Measurements from ENCODE around the gene CLDN20. TPM values are rescaled to one million over a fixed set of nuclear protein-coding genes. Genes with fewer than 3 reads are reported as not detected.

The CLDN20 gene
- total and polyA plus RNA-seq, 2 of the 4 experiments (the other 2 are of a cell fraction): not detected

- Histone ChIP-seq H3K79me1 (ENCODE audit: low read depth in 1 of 2, low read length in 2 of 2) (peaks cover 8 to 10% of the 10 kb centered on the region in 2 experiments; a peak in 3 of 4 replicates), H3K9me3 (ENCODE audit: control insufficient read depth, insufficient read depth, low read length) (no peaks in the 10 kb centered on the region), H4K8ac (ENCODE audit: low read depth in 2 of 2, low read length in 2 of 2) (no peak overlapping the region), H3K56ac (ENCODE audit: extremely low read depth, insufficient read depth, low read length) (no peak overlapping the region), H4K20me1 (ENCODE audit: insufficient read depth, low read length) (no peaks in the 10 kb centered on the region), H3K14ac (replicated peaks; ENCODE audit: low read depth, low read length) (no peak overlapping the region), H3K27ac (ENCODE audit: insufficient read depth, low read length) (no peak overlapping the region), H3K9me1 (ENCODE audit: insufficient read depth, low read length) (no peaks in the 10 kb centered on the region), H3K27me3 (ENCODE audit: control insufficient read depth, insufficient read depth, low read length) (no peaks in the 10 kb centered on the region), H2AFZ (replicated peaks; ENCODE audit: low read length, poor library complexity) (no peak overlapping the region), H2BK120ac (ENCODE audit: low read depth, low read length) (no peak overlapping the region), H3K36me3 (ENCODE audit: control insufficient read depth, insufficient read depth, low read length) (no peaks in the 10 kb centered on the region), H3K4me1 (ENCODE audit: control insufficient read depth, insufficient read depth, low read length) (no peaks in the 10 kb centered on the region), H3K4ac (ENCODE audit: low read depth, low read length) (no peak overlapping the region), H3K18ac (ENCODE audit: low read depth, low read length) (no peak overlapping the region), H4K5ac (ENCODE audit: low read depth, low read length) (no peak overlapping the region), H2AK5ac (ENCODE audit: low read depth, low read length) (no peak overlapping the region), H3K4me3 (ENCODE audit: insufficient read depth, low read depth, low read length) (no peak overlapping the region), H2AK9ac (replicated peaks; ENCODE audit: low read depth, low read length, poor library complexity) (no peak overlapping the region), H3K9ac (ENCODE audit: low read depth, low read length) (no peak overlapping the region), H2BK15ac (ENCODE audit: low read depth, low read length) (no peak overlapping the region), H3K4me2 (ENCODE audit: low read depth, low read length) (no peak overlapping the region), H4K91ac (ENCODE audit: insufficient read depth, low read depth, low read length) (no peak overlapping the region), H2BK5ac (ENCODE audit: low read depth, low read length, poor library complexity, severe bottlenecking) (no peak overlapping the region), H3K23ac (ENCODE audit: low read depth, low read length) (no peak overlapping the region), H2BK20ac (ENCODE audit: low read depth, low read length) (no peak overlapping the region)
- no CpG with 5 or more reads among the region's 1 CpG for WGBS, 2 experiments (ENCODE audit: extremely low coverage in 2 of 2, insufficient read length in 1 of 2)
- ChIA-PET CTCF (interaction anchor here (1.0 kb wide), 1 partner anchor 178 kb away, joined by 3 read pairs; no protein-coding TSS in a partner anchor), POLR2A (ENCODE audit: unreplicated experiment) (no interaction called here)
- dilution Hi-C loops (cut with HindIII; ENCODE audit: low sequenced_read_pairs, unreplicated experiment) (no loop called here), intact Hi-C loops (cut with micrococcal nuclease) (loop anchor here (5.0 kb wide), 1 partner anchor 640 kb away; no protein-coding TSS in a partner anchor), in situ Hi-C loops (cut with MboI; ENCODE audit: low sequenced_read_pairs) (no loop called here)
- BruUV-seq (replicated peaks): no TSS peak
- peak; percentile 16; the same call in 1 of the 2 replicates for TF ChIP-seq RAD21 (IDR thresholded peaks at IDR 0.05; ENCODE audit: low read length)
- TF ChIP-seq SMC3 (IDR thresholded peaks at IDR 0.05; ENCODE audit: low read depth, low read length): peak; percentile 37; the same call in 1 of the 2 replicates
- TF ChIP-seq CTCF (conservative IDR thresholded peaks at IDR 0.05; ENCODE audit: low read depth, low read length): peak; percentile 43
- no peak for TF ChIP-seq BHLHE40 (IDR thresholded peaks at IDR 0.05; ENCODE audit: low read depth, low read length)
- no peak for TF ChIP-seq CHD1 (IDR thresholded peaks at IDR 0.05; ENCODE audit: low read depth, low read length)
- TF ChIP-seq CEBPB (IDR thresholded peaks at IDR 0.05; ENCODE audit: low read depth, low read length): no peak
- no peak for TF ChIP-seq FOS (IDR thresholded peaks at IDR 0.05; ENCODE audit: low read depth, low read length)
- DNase-seq: peak; percentile 10
- no peak for ATAC-seq (ENCODE audit: low read depth)
Observed at GRCh38 chr6:155317186-155317585, 53.4 kb downstream of the CLDN20 start.

Measured in IMR-90 (cell line).